CD4-positive, alpha-beta T cell treated with Interleukin-4 for 1 hour (primary cell): ENCODE results near the gene DND1.
A peak's percentile ranks its signal among the peaks of the same experiment; 100 is the strongest.
"Not testable (repeated sequence)": the region's sequence is repeated elsewhere in the genome, so short reads cannot be mapped to it uniquely, and the experiment has no call there.

ENCODE experiments used
- DNase-seq, 2 donors: peaks; one replicate each; pipeline ENCODE4 v3.0.0-alpha.2; 2020 to 2022

The DND1 gene

GRCh38 chr5:140673187-140673976 lies at the start of gene DND1:
DND1 (minus strand) TSS chr5:140673576; CDS start chr5:140673542, 34 bp downstream.
- no peak for DNase-seq

- DNase-seq: not testable (repeated sequence)
Measured at GRCh38 chr5:140721395-140721794, 48.0 kb upstream of the DND1 start.

- not testable (repeated sequence) for DNase-seq
Measured at GRCh38 chr5:140720738-140721137, 47.4 kb upstream of the DND1 start.

- DNase-seq: no peak
Measured at GRCh38 chr5:140718266-140718592, 44.9 kb upstream of the DND1 start.

GRCh38 chr5:140716238-140716637 lies 42.9 kb upstream of the DND1 start:
- not testable (repeated sequence) for DNase-seq

- DNase-seq: no peak
Measured at GRCh38 chr5:140713562-140714094, 40.3 kb upstream of the DND1 start.

GRCh38 chr5:140711794-140712193 lies 38.4 kb upstream of the DND1 start:
- no peak for DNase-seq

GRCh38 chr5:140710899-140711552 lies 37.6 kb upstream of the DND1 start:
- DNase-seq: peak; percentile 90 to 97

- DNase-seq: not testable (repeated sequence)
Measured at GRCh38 chr5:140708787-140709186, 35.4 kb upstream of the DND1 start.

- DNase-seq: no peak
Measured at GRCh38 chr5:140707812-140708211, 34.4 kb upstream of the DND1 start.

GRCh38 chr5:140700177-140701144 lies 27.1 kb upstream of the DND1 start, which contains the start of gene ZMAT2:
ZMAT2 (plus strand) TSS chr5:140700447; CDS start chr5:140700461, 14 bp downstream.
- DNase-seq: peak; percentile 97

GRCh38 chr5:140696891-140697492 lies 23.6 kb upstream of the DND1 start:
- DNase-seq: no peak

GRCh38 chr5:140694276-140694675 lies 20.9 kb upstream of the DND1 start:
- DNase-seq: no peak

- peak; percentile 88 for DNase-seq
Measured at GRCh38 chr5:140690941-140691924, 17.9 kb upstream of the DND1 start, which contains the start of the genes HARS1 and HARS2. HARS1 (minus strand) TSS chr5:140691370; CDS start chr5:140691304, 66 bp downstream. HARS2 (plus strand) TSS chr5:140691455; CDS start chr5:140691649, 194 bp downstream.

GRCh38 chr5:140690376-140690932 lies 17.1 kb upstream of the DND1 start:
- DNase-seq: no peak

GRCh38 chr5:140678993-140679392 lies 5.6 kb upstream of the DND1 start:
- DNase-seq: no peak

- no peak for DNase-seq
Measured at GRCh38 chr5:140677947-140678346, 4.6 kb upstream of the DND1 start.

GRCh38 chr5:140674629-140675028 lies 1.3 kb upstream of the DND1 start:
- DNase-seq: no peak

- no peak for DNase-seq
Measured at GRCh38 chr5:140674211-140674610, 835 bp upstream of the DND1 start.

- no peak for DNase-seq
Measured at GRCh38 chr5:140672455-140673186, 755 bp downstream of the DND1 start.
